Measurements from ENCODE around the gene TRIM40. TPM values are rescaled to one million over a fixed set of nuclear protein-coding genes. Genes with fewer than 3 reads are reported as not detected.
"Not testable (repeated sequence)": the region's sequence is repeated elsewhere in the genome, so short reads cannot be mapped to it uniquely, and the experiment has no call there.

Gene TRIM40
- total RNA-seq, 1 experiment from 2014 or later, result not detected

DNA sequence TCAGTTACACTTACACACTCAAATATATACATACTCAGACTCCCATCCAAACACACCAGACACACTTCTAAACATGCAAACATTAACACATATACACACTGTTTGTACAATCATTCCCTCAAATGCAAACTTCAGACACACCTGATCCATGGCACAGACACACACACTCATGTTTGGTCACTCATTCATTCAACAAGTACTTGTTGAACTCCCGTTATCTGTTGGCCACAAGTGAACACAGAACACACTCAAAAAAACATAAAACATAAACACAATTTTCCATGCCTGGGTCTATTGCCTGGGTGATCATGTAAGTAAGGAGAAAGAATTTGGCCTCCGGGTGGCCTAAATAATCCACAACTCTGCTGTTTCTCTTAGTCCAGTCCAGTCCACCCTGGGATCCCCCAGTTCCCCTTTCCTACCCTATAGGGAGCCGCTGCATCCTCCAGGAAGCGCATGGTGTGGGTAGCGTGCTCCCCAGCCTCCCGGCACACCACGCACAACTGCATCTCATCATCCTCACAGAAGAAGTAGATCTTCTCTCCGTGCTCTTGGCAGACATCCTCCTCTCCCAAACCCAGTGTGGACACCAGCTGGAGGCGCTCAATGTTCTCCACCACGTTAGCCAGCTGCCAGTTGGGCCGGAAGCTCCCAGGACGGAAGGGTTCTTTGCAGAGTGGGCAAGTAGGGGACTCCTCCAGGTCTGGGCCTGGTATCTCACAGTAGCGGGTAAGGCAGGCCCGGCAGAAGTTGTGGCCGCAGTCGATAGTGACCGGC is 24.3 kb downstream of the TRIM40 start:
- Histone ChIP-seq H3K36me3 (no peaks in the 10 kb centered on the region), H3K27me3 (no peaks in the 10 kb centered on the region), H3K9me3 (replicated peaks) (no peaks in the 10 kb centered on the region), H3K4me1 (peaks cover 2% of the 10 kb centered on the region), H3K4me3 (no peak overlapping the region), H3K27ac (no peak overlapping the region)
- DNase-seq, result no peak

GRCh38 chr6:30160785-30161531 is 25.0 kb downstream of the TRIM40 start, which contains the start of gene TRIM10:
Gene TRIM10 (minus strand): TSS chr6:30161211. CDS start chr6:30160858, 353 bp downstream.
- H3K4me1 ChIP-seq, result no peaks in the 10 kb centered on the region
- no peaks in the 10 kb centered on the region for H3K9me3 ChIP-seq (replicated peaks)
- no peaks in the 10 kb centered on the region for H3K36me3 ChIP-seq
- no peak within 1 kb of the TSS for H3K27ac ChIP-seq
- H3K4me3 ChIP-seq, result no peak within 1 kb of the TSS
- H3K27me3 ChIP-seq, result no peaks in the 10 kb centered on the region
- no peak for DNase-seq

DNA sequence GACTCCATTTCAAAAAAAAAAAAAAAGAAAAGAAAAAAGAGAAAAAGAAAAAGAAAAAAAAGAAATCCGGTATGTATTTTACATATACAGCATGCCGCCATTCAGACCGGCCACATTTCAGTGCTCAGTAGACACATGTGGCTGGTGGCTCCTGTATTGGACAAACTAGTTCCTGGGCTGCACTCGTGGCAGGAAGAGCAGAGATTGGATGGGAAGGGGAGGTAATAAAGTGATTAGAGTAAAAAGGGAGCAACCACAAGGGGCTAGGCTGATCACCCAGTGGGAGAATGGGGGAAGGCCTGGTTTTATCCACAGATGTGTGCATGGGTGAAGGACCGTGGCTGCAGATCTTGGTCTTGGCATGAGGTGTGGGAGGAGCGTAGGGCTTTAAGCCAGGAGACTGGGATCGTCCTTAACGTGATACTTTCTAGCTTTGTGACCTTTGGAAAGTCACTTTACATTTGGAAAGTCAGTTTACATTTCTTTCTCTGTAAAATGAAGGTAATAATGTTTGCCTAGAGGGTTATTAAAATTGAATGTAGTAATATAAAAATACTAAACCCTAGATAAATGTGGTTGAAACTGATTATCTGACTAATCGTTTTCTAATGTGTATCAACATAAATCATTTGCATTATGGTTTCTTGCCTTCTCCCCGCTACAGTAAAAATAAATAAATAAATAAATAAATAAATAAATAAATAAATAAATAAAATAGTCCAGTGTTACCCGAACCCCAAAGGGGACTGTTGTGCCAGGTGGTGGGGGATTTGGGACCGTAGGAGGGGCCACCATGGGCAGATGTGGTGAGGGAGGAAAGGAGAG is 26.5 kb downstream of the TRIM40 start:
- Histone ChIP-seq H3K36me3 (no peaks in the 10 kb centered on the region), H3K27ac (no peak overlapping the region), H3K4me3 (no peak overlapping the region), H3K9me3 (replicated peaks) (no peaks in the 10 kb centered on the region), H3K27me3 (no peaks in the 10 kb centered on the region), H3K4me1 (no peaks in the 10 kb centered on the region)
- DNase-seq, result no peak

DNA sequence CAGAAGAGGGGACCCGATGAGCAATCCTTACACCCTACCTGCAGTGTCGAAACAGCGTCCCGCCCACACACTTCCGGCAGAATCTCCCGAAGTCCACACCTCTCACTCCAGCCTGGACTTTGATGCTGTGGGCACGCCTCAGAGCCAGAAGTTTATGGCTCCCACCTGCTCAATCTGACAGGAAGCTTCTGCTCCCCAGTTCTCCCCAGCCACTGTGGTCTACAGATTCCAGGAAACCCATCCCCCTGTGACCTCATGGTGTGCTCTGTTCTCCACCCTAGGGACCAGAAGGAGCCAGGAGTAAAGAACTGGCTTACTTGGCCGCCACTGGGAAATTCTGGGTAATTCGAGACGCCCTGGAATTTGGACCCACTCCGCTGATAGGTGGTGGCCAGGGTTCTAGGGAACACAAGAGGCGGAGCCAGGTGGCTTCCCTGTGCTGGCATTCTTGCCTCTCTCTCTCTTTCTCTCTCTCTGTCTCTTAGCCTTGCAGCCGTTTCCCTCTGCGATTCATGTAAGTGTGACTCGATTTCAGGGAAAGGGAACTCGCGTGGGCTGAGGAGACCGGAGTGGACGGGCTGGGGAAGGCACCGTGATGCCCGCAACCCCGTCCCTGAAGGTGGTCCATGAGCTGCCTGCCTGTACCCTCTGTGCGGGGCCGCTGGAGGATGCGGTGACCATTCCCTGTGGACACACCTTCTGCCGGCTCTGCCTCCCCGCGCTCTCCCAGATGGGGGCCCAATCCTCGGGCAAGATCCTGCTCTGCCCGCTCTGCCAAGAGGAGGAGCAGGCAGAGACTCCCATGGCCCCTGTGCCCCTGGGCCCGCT is 27.4 kb downstream of the TRIM40 start, which contains the start of gene TRIM15:
Gene TRIM15 (plus strand): TSS at position 457 of the 828 bp plus-strand sequence. CDS start 139 bp downstream, at position 596.
- Histone ChIP-seq H3K36me3 (no peaks in the 10 kb centered on the region), H3K27me3 (no peaks in the 10 kb centered on the region), H3K4me1 (no peaks in the 10 kb centered on the region), H3K27ac (no peak within 1 kb of the TSS), H3K4me3 (no peak within 1 kb of the TSS), H3K9me3 (replicated peaks) (no peaks in the 10 kb centered on the region)
- peak in 1 of 2 experiments; percentile 24 for DNase-seq

DNA sequence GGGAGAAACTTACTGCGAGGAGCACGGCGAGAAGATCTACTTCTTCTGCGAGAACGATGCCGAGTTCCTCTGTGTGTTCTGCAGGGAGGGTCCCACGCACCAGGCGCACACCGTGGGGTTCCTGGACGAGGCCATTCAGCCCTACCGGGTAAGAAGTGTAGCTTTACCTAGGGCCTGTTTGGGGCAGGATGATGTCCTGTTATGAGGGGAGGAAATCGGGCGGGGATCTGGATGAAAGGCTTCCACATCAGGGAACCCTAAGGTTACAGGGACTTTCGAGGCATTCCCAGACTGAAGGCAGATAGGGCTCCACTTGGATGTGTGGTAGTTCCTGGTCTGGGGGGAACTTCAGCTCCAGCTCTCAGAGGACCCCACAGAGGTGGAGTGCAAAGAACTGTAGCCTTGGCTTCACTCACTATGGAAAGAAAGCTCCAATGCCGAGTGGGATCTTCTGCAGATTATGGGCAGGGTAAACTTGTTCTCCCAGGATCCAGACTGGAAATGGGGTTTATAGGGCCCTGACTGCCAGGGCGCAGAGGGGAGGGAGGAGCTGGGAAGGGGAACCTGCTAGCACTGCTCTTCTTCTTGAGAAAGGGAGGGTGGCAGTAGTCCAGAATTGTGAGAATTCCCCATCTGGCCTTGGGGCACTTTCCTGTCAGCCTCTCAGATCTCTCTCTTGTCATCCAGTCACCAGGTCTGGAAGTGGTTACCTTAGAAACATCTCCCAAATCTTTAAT is 28.1 kb downstream of the TRIM40 start:
- DNase-seq, result no peak
- Histone ChIP-seq H3K4me3 (no peak overlapping the region), H3K36me3 (no peaks in the 10 kb centered on the region), H3K27ac (no peak overlapping the region), H3K4me1 (no peaks in the 10 kb centered on the region), H3K27me3 (no peaks in the 10 kb centered on the region), H3K9me3 (replicated peaks) (no peaks in the 10 kb centered on the region)

DNA sequence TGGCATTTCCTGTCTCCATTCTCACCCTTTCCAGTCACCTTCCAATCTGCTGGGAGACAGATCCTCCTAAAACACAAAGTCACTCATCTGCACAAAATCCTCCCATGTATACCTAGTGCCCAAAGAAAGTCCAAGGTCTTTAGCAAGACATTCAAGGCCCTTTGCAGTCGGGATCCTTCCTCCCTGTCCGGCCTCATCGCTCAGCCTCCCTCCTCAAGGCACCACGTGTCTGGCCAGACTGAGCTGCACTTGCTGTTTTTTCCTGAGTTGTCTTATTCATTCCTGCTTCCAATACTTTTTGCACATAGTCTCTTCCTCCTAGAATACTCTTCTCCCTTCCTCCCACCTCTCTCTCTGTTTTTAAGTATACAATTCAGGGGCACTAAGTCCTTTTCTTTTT is 28.8 kb downstream of the TRIM40 start:
- H3K27me3 ChIP-seq, result no peaks in the 10 kb centered on the region
- no peak for DNase-seq
- H3K4me3 ChIP-seq, result no peak overlapping the region
- no peaks in the 10 kb centered on the region for H3K36me3 ChIP-seq
- no peak overlapping the region for H3K27ac ChIP-seq
- H3K4me1 ChIP-seq, result no peaks in the 10 kb centered on the region
- no peaks in the 10 kb centered on the region for H3K9me3 ChIP-seq (replicated peaks)

GRCh38 chr6:30165238-30165637 is 29.3 kb downstream of the TRIM40 start:
- DNase-seq; H3K36me3 ChIP-seq; H3K27me3 ChIP-seq; H3K4me1 ChIP-seq; H3K27ac ChIP-seq; H3K9me3 ChIP-seq (replicated peaks); H3K4me3 ChIP-seq: not testable (repeated sequence)

GRCh38 chr6:30167101-30167500 is 31.2 kb downstream of the TRIM40 start:
- Histone ChIP-seq H3K27ac (no peak overlapping the region), H3K9me3 (replicated peaks) (no peaks in the 10 kb centered on the region), H3K27me3 (no peaks in the 10 kb centered on the region), H3K4me1 (no peaks in the 10 kb centered on the region), H3K4me3 (no peak overlapping the region), H3K36me3 (no peaks in the 10 kb centered on the region)
- DNase-seq, result no peak

- no peaks in the 10 kb centered on the region for H3K4me1 ChIP-seq
- no peak overlapping the region for H3K4me3 ChIP-seq
- H3K36me3 ChIP-seq, result no peaks in the 10 kb centered on the region
- DNase-seq, result no peak
- H3K27me3 ChIP-seq, result no peaks in the 10 kb centered on the region
- H3K9me3 ChIP-seq (replicated peaks), result no peaks in the 10 kb centered on the region
- no peak overlapping the region for H3K27ac ChIP-seq
Measured at GRCh38 chr6:30168741-30169140, 32.8 kb downstream of the TRIM40 start.

GRCh38 chr6:30169658-30170614 is 34.0 kb downstream of the TRIM40 start:
- Histone ChIP-seq H3K36me3 (no peaks in the 10 kb centered on the region), H3K4me3 (no peak overlapping the region), H3K9me3 (replicated peaks) (no peaks in the 10 kb centered on the region), H3K4me1 (no peaks in the 10 kb centered on the region), H3K27ac (no peak overlapping the region), H3K27me3 (no peaks in the 10 kb centered on the region)
- DNase-seq, result peak in 1 of 2 experiments; percentile 76

GRCh38 chr6:30171677-30172471 is 35.9 kb downstream of the TRIM40 start:
- DNase-seq, result no peak
- H3K4me3 ChIP-seq, result no peak overlapping the region
- H3K27ac ChIP-seq, result no peak overlapping the region
- no peaks in the 10 kb centered on the region for H3K4me1 ChIP-seq
- H3K36me3 ChIP-seq, result no peaks in the 10 kb centered on the region
- no peaks in the 10 kb centered on the region for H3K27me3 ChIP-seq
- H3K9me3 ChIP-seq (replicated peaks), result no peaks in the 10 kb centered on the region

GRCh38 chr6:30172681-30173080 is 36.7 kb downstream of the TRIM40 start:
- Histone ChIP-seq H3K9me3 (replicated peaks) (no peaks in the 10 kb centered on the region), H3K36me3 (no peaks in the 10 kb centered on the region), H3K4me1 (no peaks in the 10 kb centered on the region), H3K27me3 (no peaks in the 10 kb centered on the region), H3K4me3 (no peak overlapping the region), H3K27ac (no peak overlapping the region)
- DNase-seq, result no peak

Data from SJCRH30 (cell line).